HG02884 (cell line): Measurements from ENCODE around the gene CCDC182.

Experiments used
- ATAC-seq: cut with Tn5 transposase; IDR thresholded peaks from one replicate; pipeline ENCODE4 v1.9.1; 2021; ENCODE audit warnings: mild to moderate bottlenecking, moderate library complexity; ENCODE audit not compliant: unreplicated experiment

CCDC182 gene

DNA sequence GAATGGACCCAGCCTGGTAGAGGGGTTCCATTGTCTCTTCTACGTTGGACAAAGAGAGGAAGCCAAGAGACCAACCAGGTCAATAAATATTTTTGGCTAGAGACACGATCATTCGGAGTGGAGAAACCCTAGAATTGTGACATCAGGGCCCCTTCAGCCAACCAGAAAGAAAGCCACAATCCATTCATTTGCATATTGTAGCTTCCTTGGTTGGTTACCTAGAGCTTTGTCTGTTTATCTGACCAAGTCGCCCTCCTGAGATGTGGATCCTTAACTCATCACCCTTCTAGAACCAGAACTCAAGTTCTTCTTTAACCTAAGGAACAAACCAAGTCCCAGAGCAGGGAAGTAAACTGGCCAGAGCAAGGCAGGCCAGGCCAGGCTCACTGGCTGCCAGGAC lies at the start of gene CCDC182:
TSS of gene CCDC182 (minus strand) at position 58 of the 400 bp plus-strand sequence. CDS start at position 31, 27 bp downstream.
- no peak for ATAC-seq

DNA sequence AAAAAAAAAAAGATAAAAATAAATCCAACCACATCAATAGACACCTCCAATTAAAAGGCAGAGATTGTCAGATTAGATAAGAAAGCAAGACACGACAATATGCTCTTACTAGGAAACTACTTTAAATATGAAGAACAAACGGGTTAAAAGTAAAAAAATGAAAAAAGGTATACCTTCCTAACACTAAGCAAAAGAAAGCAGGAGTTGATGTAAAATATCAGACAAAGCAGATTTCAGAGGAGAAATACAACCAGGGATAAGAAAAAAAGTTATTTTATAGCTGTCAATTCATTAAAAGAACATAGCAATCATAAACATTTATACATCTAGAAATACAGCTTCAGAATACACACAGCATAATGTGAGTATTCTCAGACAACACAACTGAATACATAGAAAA lies 49.7 kb upstream of the CCDC182 start:
- no peak for ATAC-seq

DNA sequence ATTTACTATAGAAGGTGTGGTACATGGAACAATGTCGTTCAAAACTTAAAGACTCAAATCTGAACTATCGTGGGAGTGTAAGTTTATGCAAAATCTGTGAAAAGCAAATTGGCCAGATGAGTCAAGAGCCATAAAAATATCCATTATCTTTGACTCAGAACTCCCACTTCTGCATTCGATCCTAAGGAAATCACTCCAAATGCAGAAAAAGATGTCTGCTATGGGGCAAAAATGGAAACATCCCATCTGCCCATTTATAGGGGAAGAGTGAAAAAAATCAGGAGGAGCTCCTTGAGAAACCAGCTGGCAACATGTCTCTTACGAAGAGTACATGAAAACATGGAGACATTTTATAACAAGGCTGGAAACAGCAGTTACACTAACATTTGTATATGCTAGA lies 43.6 kb upstream of the CCDC182 start:
- ATAC-seq = no peak

DNA sequence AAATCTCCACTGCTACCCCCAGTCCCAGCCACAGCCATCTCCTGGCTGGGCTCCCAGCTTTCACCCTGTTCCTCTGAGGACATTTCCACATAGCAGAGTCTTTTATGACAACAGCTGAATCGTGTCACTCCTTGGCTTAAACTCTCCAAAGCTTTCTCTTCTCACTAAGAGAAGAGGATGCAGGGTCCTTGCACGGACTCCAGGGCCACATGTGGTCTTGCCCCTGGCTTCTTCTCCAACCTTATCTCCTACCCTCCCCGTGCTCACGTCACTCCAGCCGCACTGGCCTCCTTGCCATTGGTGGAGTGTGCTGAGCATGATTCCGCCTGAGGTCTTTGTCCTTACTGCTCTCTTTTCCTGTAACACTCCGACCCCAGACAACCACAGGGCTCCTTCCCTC lies 39.9 kb upstream of the CCDC182 start:
- no peak for ATAC-seq

DNA sequence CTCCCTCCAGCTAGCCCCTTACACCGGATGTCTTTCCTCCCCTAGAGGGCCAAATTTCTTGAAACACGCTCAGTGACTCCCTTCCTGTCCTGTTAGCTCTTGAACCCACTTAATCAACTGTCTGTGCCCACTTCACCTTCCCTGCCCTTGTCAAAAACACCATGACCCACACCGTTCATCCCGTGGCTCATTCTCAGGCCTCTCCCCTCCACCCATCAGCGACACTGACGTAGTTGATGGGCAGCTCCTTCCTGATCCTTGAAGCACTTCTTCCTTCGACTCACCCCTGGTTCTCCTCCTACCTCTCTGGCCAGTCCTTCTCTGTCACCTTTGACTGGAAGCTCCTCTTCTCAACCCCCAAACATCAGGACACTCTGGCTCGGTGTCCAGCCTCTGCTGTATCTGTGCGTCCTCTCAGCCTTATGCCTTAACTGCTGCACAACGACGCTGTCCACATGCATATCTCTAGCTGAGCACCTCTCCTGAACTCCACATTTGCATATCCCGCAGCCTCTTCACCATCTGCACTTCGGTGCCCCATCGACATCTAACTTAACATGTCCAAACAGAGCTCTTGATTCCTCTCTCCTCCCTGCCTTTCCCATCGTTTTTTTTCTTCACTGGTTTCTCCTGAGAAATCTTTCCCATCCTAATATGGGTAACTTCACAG lies 39.3 kb upstream of the CCDC182 start:
- ATAC-seq = no peak

DNA sequence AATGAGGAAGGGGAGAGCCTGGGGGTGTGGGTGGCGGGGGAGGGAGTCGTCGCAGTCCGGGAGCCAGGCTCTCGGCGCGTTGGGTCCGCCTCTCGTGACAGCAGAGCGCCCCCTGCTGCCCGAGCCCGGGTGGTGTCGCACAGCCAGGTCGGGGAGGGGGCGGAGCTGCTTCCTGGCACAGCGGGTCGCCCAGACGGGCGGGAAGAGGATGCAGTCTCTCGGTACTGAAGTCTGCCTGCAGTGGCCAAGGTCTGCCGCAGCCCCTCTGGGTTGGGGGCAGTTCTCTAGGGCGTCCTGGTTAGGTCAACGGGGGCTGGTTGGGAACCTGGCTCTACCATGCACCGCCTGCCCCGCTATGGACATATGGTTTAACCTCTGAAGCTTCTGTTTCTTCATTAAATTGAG lies 38.2 kb upstream of the CCDC182 start:
- no peak for ATAC-seq

DNA sequence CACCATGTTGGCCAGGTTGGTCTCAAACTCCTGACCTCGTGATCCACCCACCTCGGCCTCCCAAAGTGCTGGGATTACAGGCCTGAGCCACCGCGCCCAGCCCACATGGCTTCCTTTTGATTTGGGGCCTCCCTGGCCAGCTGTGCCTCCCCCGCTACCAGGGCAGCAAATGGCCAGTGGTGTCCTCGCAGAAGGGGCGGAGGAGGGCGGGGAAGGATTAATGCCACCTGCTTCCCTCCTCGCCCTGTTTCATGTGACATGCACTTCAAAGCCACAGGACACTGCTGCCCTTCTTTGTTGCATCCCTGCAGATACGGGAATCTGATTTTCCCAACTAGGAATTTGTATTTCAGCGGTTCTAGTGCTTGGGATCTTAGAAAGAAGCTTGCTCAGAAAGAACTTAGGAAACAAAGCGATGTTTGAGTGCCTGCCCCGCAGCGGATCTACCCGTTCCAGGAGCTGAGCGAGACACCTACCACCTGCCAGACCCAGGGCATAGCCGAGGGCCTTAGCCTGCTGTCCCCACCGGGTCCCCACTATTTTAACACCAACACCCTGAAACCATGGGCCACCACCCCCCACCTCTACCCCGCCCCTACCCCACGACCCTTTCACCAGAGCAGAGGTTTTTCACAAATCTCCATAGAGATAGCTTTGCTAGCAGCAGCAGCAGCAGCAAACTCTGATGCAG lies 37.7 kb upstream of the CCDC182 start:
- ATAC-seq = no peak

DNA sequence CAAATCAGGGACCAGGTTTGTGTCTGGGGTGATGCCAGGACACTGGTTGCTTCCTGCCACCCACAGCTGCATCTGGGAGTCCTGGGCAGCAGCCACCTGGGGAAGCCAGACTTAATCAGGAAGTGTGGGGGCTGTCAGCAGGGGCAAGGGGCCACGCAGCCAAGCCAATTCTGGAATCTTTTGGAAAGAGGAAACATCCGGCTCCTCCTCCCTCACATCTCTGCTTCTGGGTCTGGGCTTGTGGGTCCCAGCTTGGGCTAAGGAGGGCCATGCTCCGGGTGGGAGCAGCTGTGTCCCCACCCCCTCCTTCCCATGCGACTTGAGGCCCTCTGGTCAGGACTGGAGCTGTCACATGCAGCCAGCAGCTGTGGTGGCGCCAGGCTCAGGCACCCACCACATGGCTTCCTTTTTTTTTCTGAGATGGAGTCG lies 37.0 kb upstream of the CCDC182 start:
- ATAC-seq = no peak

DNA sequence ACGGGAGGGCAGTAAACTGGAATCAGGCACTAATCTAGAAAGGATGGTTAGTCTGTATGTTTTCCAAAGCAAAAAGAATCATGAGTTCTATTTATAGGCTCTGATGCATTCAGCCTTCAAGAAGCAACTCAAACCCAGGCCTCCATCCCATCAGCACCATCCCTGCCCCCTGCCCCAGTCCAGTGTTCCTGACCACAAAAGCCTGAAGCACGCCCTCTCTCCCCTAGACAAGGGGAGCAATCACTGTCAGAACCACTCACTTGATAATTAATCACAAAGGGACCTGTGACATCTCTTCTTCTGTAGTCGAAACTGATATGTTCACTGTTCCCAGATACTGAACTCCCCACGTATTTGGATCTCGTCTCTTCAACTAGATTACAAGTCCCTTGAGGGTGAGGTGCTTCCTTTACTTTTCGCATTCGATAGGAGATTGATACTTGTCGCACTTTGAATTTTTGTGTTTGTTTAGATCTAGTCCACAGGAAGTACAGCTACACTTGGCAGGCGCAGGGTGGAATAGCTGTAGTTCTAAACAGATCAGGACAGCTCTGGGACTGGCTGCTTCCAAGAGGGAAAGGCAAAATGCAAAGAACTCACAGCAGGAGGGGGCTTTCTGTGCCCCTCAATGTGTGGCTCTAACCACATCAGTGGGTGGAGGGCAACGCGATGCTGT lies 36.4 kb upstream of the CCDC182 start:
- no peak for ATAC-seq

DNA sequence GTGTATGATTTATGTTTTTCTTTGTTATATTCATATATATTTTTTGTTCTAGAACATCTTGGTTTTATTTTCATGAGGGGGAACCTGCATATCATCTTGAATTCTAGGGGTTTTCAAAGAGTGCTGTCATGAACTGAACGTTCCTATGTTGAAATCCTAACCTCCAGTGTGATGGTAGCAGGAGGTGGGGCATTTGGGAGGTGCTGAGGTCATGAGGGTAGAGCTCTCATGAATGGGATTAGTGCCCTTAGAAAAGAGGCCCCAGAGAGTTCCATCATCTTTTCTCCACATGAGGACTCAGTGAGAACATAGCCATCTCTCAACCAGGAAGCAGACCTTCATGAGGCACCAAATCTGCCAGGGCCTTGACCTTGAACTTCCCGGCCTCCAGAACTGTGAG lies 34.6 kb upstream of the CCDC182 start:
- ATAC-seq = no peak

DNA sequence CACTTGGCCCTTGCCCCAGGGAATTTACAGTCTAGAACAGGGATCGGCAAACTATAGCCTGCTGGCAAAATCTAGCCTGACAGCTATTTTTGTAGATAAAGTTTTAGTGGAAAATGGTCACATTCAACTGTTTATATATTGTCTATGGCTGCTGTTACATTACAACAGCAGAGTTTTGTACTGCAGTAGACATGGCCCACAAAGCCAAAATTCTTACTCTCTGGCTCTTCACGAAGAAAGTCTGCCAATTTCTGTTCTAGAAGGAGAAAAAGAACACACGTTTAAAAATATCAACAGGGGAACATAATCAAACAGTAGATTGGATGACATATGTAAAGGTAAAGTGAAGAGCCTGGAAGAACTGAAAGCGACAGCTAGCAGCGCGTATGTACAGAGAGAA lies 33.2 kb upstream of the CCDC182 start:
- no peak for ATAC-seq

DNA sequence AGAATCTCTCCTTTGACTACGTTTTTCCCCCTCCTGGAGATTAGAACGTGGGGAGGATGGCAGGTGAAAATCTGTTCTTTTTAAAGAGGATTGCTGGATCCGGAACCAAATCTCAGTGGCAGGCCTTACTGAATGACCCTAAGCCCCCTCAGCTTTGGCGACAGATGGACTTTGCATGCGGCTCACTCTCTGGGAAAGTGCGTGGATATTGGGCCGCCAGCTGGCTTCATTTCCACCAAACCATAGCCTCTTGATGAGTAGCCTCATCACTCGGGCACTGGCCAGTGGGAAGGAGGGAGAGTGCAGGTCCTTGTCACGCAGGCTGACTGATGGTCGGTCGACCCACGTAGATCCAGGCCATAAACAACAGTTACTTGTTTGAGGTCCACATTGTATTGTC lies 31.3 kb upstream of the CCDC182 start:
- ATAC-seq = no peak

DNA sequence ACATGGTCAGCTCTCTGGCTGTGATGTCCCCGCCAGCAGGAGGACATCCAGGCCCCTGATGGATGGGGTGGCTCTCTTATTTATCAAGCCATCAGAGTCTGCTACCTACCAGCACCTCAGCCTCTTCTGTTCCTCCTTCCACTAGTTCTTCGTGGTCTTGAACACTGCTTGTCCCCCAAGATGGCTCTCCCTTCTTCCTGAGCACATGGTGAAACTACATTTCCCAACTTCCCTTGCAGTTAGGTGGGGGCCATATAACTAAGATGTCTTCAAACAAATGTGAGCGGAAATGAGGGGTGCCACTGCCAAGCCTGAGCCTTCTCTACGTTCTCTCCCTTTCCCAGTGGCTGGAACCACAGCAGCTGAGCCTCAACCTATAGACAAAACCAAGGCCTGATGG lies 29.8 kb upstream of the CCDC182 start:
- ATAC-seq = no peak

DNA sequence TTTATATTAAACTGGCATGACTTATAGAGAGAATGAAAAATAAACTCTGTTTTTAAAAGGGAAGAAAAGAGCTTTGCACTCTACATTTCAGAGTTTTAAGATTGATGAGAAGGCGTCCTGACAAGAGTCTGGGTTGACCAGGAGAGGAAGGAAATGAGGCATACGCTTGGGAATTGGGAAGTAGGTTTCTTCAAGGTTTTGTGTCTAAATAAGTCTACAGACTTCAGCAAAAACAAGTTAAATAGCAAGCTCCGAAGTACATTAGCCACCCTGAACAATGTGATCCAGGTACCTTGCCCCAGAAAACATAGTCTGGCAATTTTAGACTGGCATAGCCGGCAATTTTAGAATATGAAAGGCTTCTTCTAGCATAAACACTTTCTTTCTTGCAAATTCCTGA lies 28.5 kb upstream of the CCDC182 start:
- ATAC-seq = no peak

DNA sequence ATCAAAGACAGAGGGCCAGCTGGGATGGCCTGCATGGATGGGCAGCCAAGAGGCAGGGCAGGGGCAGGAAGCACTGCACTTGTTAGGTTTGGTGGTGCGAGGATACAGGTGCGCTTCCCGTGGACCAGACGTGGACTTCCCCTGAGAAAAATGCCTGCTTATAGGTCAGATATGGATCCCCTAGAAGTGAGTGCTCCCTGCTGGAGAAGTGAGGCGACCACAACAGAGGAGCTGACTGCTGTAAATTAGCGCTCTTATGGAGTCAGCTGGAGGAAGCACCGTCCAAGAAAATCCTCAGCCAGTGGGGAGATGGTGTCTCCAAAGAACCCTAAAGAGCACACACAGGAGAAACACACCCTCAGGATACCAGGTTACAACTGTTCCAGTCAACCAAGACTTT lies 27.7 kb upstream of the CCDC182 start:
- ATAC-seq = no peak

DNA sequence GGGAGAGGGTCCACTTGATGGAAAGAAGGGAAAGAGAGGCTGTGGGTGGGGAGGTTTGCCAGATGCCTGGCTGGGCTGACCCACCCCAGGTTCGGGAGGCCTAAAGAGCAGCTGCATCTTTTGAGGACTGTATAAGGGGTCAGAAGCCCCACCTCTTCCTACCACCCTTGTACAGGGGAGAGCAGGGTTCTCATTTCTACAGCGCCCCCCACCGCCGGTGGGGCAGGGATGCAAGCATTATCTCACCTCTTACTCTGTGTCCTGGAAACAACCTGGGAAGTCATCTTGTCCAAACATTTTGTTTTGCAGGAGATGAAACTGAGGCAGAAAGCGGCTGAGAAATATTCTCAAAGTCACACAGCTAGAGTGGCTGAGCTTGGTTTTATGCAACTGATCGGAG lies 22.5 kb upstream of the CCDC182 start:
- ATAC-seq = no peak

DNA sequence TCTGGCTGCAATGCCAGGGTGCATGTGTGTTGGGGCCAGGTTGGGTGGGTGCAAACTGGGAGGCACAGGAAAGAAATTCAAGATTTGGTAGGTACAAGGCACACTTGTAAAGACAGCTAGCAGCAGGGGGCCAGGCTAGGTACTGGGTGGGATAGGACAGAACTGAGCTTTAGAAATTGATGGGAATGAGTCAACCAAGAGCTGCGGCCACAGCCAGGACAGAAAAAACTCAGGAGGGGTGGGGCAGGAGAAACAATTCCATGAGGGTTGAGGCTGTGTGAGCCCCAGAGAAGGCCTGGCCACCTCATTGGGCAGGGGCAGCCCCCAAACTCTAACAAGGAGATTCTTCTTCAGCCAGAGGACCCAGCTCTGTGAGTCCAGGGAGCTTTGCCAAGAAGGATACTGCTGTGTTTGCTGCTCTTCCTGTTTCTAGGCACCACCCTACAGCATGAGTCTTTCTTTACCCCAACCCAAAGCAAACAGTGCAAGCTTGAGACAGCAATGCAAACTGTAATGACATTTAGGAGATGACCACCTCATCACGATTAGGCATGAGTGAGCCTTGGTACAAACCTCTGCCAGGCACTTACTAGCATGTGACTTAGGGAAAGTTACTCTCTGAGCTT lies 21.3 kb upstream of the CCDC182 start:
- ATAC-seq = no peak

DNA sequence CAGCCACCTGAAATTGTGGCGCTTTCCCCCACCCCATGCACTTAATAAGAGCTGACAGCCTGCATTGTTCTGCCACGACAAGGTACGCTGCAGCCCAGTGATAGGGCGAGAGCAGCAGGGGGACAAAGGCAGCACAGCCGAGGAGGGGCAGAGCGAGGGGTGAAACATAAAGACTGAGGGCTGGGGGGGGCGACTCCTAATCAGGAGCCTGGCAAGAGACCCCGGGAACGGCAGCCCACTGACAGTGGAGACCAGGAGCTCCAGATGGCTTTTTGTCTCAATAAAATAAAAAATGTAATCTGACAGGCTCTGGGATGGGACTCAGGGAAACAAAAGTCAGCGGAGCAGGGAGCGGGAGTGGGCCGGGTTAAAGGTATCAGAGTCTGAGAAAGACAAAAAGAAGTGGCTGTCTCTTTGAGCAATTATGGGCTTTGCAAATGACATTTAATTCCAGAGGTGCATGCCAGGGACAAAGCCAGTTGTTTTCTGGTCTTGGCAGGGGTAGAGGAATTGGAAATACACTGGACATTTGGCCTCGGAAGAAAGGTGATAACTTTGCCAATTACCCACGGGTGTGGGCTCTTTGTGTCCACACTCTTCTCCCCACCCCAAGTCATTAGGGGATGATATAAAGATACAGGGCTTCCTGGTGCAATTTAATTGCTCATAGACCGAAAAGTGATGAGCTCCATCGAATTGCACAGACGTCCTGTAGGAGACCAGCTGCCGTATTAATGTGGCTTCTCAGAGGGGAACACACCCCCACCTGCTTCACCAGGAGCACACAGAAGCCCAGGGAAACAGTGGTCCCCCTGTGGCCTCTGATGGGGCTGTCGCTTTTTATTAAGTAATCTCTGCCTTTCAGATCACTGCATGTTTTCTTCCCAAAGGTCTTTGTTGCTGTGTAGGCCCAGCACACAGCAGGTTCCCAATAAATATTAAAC lies 17.6 kb upstream of the CCDC182 start:
- no peak for ATAC-seq

DNA sequence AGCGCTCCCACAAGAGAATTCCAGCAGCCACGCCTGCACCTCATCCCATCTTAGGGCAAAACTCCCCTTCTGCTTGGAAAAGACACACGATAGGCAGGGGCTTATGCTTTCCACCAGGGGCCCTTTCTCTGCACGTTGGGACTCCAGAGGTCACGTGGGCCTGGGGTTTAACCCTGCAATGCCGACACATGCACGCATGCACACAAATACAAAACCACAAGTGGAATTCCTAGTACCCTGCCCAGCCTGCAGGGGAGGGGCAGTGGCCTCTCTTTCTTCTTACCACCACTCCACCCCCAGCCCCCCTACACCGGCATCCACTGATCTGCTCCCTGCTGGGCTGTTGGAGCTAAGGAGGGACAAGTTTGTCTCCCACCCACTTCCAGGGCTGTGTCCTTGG lies 16.8 kb upstream of the CCDC182 start:
- ATAC-seq = no peak

DNA sequence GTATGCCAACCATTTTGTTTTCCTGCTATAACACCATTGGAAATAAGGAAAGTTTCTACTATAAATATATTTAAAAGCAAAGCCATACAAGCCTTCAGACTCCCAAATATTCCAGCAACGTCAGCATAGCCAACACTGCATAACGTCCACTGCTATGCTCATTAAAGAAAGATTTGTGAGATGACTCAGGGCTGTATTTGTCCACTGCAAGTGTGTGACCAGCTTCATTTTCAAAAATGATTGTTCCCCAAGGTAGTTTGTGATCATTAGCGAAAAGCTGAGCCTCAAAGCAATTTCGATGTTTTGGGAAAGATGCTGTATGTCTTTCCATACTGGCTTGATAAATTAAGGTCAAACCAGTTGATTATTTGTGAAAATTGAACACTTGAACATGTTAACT lies 14.9 kb upstream of the CCDC182 start:
- no peak for ATAC-seq

DNA sequence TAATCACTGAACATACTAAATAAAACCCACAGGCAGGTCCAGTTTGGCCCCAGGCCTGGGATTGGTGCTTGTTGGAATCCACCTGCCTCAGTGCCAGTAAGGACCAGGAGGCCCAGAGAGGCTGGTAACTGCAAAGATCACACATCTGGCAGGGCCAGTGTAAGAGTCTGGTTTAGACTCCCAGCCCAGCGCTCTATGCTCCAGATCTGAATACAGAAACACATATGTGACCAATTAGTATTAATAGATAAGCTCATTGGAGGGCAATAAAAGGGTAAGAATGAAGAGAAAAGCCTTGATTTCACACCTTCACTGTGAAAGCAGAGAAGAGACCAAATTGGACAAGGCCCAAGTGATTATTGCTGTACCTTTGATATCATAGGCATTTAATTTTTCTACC lies 13.6 kb upstream of the CCDC182 start:
- ATAC-seq = no peak
